HepG2 (cell line): ENCODE measurements around the gene C17orf58. TPM values are rescaled to one million over a fixed set of nuclear protein-coding genes. Genes with fewer than 3 reads are reported as not detected.
A peak's percentile ranks its signal among the peaks of the same experiment; 100 is the strongest.

ENCODE experiments used
- FOXK2 ChIP-seq: fragments of 450-650 bp; IDR thresholded peaks from 2 replicates; pipeline ENCODE4 v1.6.1; 2016
- MAFG ChIP-seq: sonication (generic); formaldehyde crosslinking; IDR thresholded peaks from 2 replicates; pipeline ENCODE4 v1.5.1; 2020; ENCODE audit warnings: mild to moderate bottlenecking, missing genetic modification reagents
- NFKBIZ ChIP-seq: IDR thresholded peaks from 2 replicates; pipeline ENCODE4 v1.6.1; 2018; ENCODE audit warnings: missing genetic modification reagents, missing compliant biosample characterization
- SRSF4 ChIP-seq: fragments of 200-400 bp; formaldehyde crosslinking; IDR thresholded peaks from one replicate; pipeline ENCODE4 v1.6.1; 2018; ENCODE audit warnings: mild to moderate bottlenecking, low read depth, low read length, moderate library complexity; ENCODE audit not compliant: poor library complexity, severe bottlenecking
- TOE1 ChIP-seq: sonication (generic); formaldehyde crosslinking; IDR thresholded peaks from 2 replicates; pipeline ENCODE4 v1.4.0; 2020; ENCODE audit warnings: mild to moderate bottlenecking, missing genetic modification reagents
- ZNF570 ChIP-seq: sonication (generic); formaldehyde crosslinking; IDR thresholded peaks from 2 replicates; pipeline ENCODE4 v1.4.0; 2020; ENCODE audit warnings: mild to moderate bottlenecking, missing genetic modification reagents, borderline replicate concordance
- ZNF780A ChIP-seq: sonication (generic); formaldehyde crosslinking; IDR thresholded peaks from 2 replicates; pipeline ENCODE4 v1.8.0; 2022; ENCODE audit warnings: mild to moderate bottlenecking, missing genetic modification reagents, moderate library complexity
- polyA plus RNA-seq, 8 experiments: library from polyadenylated mRNA; depleted of rRNA in 3 of 8; stranded (reverse) in 7 of 8; unstranded in 1 of 8; fragments of >200 nt; fragmentation: Illumina TruSeq in 4 of 8; extraction: Trizol in 4 of 8; gene quantifications; 2 replicates each; pipeline versions ENCODE4 v1.2.1 to v1.2.3, GENCODE V29; 2011 to 2016; ENCODE audit warnings: low read depth in 4 of 8, missing spikeins in 1 of 8, mixed read lengths in 1 of 8; ENCODE audit not compliant: insufficient read depth in 1 of 8
- total RNA-seq, 5 experiments: library from RNA; depleted of rRNA; stranded (reverse); fragments of >200 nt; fragmentation: Illumina TruSeq; extraction: Trizol; gene quantifications; 2 replicates each; pipeline ENCODE4 v1.2.3, GENCODE V29; 2016; ENCODE audit warnings: low read depth in 1 of 5
- TF ChIP-seq, protein P1 (sequence below): sonication (generic); formaldehyde crosslinking; IDR thresholded peaks from 2 replicates; pipeline ENCODE4 v1.9.0; 2021; ENCODE audit warnings: missing genetic modification reagents, borderline replicate concordance
- TF ChIP-seq, protein P2 (sequence below): sonication (generic); formaldehyde crosslinking; IDR thresholded peaks from 2 replicates; pipeline ENCODE4 v1.5.1; 2020; ENCODE audit warnings: missing genetic modification reagents, mild to moderate bottlenecking, borderline replicate concordance
- TF ChIP-seq, protein P3 (sequence below): sonication (generic); formaldehyde crosslinking; IDR thresholded peaks from 2 replicates; pipeline ENCODE4 v1.5.0; 2020; ENCODE audit warnings: missing genetic modification reagents
- TF ChIP-seq, protein P4 (sequence below): sonication (generic); formaldehyde crosslinking; IDR thresholded peaks from 2 replicates; pipeline ENCODE4 v1.5.1; 2020; ENCODE audit warnings: mild to moderate bottlenecking, missing genetic modification reagents, borderline replicate concordance
- TF ChIP-seq, protein P5 (sequence below): sonication (generic); formaldehyde crosslinking; IDR thresholded peaks from 2 replicates; pipeline ENCODE4 v1.4.0; 2020; ENCODE audit warnings: mild to moderate bottlenecking, missing genetic modification reagents

The C17orf58 gene
- total and polyA plus RNA-seq, 2 of the 13 experiments (the other 11 are each of a cell fraction or from before 2014, with no cell fraction given): 15.6 to 15.8 TPM

DNA sequence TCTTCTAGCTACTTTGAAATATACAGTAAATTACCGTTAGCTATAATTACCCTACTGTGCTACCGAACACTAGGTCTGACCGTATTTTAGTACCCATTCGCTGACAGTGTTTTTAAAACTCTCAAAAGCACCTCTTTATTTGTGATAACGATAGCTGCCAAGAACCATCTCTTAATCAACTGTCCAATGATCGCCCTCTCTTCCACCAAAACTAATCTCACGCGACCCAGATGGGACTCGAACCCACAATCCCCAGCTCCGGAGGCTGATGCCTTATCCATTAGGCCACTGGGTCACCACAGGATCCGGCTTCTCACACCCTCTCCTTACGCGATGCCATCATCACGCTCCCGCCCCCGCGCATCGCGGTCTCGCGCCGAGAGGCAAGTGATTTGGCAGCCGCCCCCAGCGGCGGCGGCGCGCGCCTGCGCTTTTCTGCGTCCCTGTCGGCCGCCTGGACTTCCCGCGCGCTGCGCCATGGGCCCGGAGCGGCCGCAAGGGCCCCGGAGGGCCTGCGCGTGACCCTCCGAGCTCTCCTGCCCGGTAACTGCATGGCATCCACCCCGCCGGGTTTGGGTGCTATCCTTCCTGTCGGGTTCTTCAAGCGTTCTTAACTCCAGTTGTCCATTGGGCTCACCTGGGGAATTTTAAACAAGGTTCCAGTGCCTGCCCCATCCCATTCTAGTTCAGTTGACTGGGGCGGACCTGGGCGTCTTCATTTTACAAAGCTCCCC lies 23.6 kb upstream of the C17orf58 start (continued):
- TF ChIP-seq, protein P1, sequence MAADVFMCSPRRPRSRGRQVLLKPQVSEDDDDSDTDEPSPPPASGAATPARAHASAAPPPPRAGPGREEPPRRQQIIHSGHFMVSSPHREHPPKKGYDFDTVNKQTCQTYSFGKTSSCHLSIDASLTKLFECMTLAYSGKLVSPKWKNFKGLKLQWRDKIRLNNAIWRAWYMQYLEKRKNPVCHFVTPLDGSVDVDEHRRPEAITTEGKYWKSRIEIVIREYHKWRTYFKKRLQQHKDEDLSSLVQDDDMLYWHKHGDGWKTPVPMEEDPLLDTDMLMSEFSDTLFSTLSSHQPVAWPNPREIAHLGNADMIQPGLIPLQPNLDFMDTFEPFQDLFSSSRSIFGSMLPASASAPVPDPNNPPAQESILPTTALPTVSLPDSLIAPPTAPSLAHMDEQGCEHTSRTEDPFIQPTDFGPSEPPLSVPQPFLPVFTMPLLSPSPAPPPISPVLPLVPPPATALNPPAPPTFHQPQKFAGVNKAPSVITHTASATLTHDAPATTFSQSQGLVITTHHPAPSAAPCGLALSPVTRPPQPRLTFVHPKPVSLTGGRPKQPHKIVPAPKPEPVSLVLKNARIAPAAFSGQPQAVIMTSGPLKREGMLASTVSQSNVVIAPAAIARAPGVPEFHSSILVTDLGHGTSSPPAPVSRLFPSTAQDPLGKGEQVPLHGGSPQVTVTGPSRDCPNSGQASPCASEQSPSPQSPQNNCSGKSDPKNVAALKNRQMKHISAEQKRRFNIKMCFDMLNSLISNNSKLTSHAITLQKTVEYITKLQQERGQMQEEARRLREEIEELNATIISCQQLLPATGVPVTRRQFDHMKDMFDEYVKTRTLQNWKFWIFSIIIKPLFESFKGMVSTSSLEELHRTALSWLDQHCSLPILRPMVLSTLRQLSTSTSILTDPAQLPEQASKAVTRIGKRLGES (CRISPR knock-in tag): peak; percentile 74
- no peak for TF ChIP-seq ZNF570
- TF ChIP-seq TOE1 (CRISPR knock-in tag): peak; percentile 99
- TF ChIP-seq, protein P2, sequence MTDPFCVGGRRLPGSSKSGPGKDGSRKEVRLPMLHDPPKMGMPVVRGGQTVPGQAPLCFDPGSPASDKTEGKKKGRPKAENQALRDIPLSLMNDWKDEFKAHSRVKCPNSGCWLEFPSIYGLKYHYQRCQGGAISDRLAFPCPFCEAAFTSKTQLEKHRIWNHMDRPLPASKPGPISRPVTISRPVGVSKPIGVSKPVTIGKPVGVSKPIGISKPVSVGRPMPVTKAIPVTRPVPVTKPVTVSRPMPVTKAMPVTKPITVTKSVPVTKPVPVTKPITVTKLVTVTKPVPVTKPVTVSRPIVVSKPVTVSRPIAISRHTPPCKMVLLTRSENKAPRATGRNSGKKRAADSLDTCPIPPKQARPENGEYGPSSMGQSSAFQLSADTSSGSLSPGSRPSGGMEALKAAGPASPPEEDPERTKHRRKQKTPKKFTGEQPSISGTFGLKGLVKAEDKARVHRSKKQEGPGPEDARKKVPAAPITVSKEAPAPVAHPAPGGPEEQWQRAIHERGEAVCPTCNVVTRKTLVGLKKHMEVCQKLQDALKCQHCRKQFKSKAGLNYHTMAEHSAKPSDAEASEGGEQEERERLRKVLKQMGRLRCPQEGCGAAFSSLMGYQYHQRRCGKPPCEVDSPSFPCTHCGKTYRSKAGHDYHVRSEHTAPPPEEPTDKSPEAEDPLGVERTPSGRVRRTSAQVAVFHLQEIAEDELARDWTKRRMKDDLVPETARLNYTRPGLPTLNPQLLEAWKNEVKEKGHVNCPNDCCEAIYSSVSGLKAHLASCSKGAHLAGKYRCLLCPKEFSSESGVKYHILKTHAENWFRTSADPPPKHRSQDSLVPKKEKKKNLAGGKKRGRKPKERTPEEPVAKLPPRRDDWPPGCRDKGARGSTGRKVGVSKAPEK: peak; percentile 82; the same call in 1 of the 2 replicates
- TF ChIP-seq, protein P3, sequence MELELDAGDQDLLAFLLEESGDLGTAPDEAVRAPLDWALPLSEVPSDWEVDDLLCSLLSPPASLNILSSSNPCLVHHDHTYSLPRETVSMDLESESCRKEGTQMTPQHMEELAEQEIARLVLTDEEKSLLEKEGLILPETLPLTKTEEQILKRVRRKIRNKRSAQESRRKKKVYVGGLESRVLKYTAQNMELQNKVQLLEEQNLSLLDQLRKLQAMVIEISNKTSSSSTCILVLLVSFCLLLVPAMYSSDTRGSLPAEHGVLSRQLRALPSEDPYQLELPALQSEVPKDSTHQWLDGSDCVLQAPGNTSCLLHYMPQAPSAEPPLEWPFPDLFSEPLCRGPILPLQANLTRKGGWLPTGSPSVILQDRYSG (CRISPR knock-in tag): peak; percentile 38; the same call in 1 of the 2 replicates
- TF ChIP-seq FOXK2: 0 out of 2 replicates have a peak, but pooled peaks have one; percentile 27
- TF ChIP-seq, protein P4, sequence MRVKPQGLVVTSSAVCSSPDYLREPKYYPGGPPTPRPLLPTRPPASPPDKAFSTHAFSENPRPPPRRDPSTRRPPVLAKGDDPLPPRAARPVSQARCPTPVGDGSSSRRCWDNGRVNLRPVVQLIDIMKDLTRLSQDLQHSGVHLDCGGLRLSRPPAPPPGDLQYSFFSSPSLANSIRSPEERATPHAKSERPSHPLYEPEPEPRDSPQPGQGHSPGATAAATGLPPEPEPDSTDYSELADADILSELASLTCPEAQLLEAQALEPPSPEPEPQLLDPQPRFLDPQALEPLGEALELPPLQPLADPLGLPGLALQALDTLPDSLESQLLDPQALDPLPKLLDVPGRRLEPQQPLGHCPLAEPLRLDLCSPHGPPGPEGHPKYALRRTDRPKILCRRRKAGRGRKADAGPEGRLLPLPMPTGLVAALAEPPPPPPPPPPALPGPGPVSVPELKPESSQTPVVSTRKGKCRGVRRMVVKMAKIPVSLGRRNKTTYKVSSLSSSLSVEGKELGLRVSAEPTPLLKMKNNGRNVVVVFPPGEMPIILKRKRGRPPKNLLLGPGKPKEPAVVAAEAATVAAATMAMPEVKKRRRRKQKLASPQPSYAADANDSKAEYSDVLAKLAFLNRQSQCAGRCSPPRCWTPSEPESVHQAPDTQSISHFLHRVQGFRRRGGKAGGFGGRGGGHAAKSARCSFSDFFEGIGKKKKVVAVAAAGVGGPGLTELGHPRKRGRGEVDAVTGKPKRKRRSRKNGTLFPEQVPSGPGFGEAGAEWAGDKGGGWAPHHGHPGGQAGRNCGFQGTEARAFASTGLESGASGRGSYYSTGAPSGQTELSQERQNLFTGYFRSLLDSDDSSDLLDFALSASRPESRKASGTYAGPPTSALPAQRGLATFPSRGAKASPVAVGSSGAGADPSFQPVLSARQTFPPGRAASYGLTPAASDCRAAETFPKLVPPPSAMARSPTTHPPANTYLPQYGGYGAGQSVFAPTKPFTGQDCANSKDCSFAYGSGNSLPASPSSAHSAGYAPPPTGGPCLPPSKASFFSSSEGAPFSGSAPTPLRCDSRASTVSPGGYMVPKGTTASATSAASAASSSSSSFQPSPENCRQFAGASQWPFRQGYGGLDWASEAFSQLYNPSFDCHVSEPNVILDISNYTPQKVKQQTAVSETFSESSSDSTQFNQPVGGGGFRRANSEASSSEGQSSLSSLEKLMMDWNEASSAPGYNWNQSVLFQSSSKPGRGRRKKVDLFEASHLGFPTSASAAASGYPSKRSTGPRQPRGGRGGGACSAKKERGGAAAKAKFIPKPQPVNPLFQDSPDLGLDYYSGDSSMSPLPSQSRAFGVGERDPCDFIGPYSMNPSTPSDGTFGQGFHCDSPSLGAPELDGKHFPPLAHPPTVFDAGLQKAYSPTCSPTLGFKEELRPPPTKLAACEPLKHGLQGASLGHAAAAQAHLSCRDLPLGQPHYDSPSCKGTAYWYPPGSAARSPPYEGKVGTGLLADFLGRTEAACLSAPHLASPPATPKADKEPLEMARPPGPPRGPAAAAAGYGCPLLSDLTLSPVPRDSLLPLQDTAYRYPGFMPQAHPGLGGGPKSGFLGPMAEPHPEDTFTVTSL (CRISPR knock-in tag): peak; percentile 6; the same call in 1 of the 2 replicates
- TF ChIP-seq SRSF4: no peak
- TF ChIP-seq MAFG: no peak
- peak; percentile 87 for TF ChIP-seq ZNF780A (CRISPR knock-in tag)
- TF ChIP-seq, protein P5, sequence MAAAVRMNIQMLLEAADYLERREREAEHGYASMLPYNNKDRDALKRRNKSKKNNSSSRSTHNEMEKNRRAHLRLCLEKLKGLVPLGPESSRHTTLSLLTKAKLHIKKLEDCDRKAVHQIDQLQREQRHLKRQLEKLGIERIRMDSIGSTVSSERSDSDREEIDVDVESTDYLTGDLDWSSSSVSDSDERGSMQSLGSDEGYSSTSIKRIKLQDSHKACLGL (CRISPR knock-in tag): peak; percentile 88
- peak; percentile 87; the same call in 1 of the 2 replicates for TF ChIP-seq NFKBIZ
